GM10248 (cell line): ENCODE results near the gene USP10.

Experiments used
- CTCF ChIA-PET: fragments of 300-600 bp; sonication (Branson Sonifier 250); formaldehyde crosslinking; extraction: SDS; loops from one replicate; lab custom pipeline; 2021; ENCODE audit warnings: antibody characterized with exemption; lab: Yijun Ruan, JAX
- POLR2A ChIA-PET: fragments of 350-650 bp; sonication (Branson Sonifier 250); formaldehyde crosslinking; extraction: SDS; loops from one replicate; lab custom pipeline; 2020; ENCODE audit warnings: antibody characterized with exemption; lab: Yijun Ruan, JAX
- DNase-seq: peaks from one replicate; pipeline ENCODE4 v3.0.0; 2012; ENCODE audit errors: extremely low spot score
- TF ChIP-seq, protein P1 (sequence below): IDR thresholded peaks from 2 replicates; pipeline ENCODE4 v1.5.1; 2012; ENCODE audit warnings: mild to moderate bottlenecking, low read depth; ENCODE audit errors: extremely low read depth, missing control alignments, control extremely low read depth

The USP10 gene

DNA sequence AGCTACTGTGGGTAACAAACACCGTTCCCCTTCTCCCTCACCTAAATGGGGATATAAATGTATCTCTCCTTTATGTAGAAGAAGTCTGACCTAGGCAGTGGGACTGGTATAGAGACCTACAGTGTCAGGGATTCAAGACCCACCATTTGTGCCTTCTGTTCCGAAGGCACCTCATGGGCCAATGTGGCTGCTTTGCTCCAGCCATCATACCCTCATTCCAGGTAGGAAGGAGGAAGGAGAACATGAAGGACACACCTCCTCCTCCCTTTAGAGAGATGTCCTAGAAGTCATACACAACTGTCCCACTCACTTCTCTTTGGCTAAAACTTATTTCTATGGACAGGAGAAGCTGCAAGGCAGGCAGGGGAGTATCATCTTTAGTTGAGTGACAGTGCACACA, 111.7 kb downstream of the USP10 start:
- CTCF ChIA-PET: no interaction called here
- no peak for DNase-seq
- POLR2A ChIA-PET: no interaction called here
- TF ChIP-seq, protein P1, sequence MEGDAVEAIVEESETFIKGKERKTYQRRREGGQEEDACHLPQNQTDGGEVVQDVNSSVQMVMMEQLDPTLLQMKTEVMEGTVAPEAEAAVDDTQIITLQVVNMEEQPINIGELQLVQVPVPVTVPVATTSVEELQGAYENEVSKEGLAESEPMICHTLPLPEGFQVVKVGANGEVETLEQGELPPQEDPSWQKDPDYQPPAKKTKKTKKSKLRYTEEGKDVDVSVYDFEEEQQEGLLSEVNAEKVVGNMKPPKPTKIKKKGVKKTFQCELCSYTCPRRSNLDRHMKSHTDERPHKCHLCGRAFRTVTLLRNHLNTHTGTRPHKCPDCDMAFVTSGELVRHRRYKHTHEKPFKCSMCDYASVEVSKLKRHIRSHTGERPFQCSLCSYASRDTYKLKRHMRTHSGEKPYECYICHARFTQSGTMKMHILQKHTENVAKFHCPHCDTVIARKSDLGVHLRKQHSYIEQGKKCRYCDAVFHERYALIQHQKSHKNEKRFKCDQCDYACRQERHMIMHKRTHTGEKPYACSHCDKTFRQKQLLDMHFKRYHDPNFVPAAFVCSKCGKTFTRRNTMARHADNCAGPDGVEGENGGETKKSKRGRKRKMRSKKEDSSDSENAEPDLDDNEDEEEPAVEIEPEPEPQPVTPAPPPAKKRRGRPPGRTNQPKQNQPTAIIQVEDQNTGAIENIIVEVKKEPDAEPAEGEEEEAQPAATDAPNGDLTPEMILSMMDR: no peak

DNA sequence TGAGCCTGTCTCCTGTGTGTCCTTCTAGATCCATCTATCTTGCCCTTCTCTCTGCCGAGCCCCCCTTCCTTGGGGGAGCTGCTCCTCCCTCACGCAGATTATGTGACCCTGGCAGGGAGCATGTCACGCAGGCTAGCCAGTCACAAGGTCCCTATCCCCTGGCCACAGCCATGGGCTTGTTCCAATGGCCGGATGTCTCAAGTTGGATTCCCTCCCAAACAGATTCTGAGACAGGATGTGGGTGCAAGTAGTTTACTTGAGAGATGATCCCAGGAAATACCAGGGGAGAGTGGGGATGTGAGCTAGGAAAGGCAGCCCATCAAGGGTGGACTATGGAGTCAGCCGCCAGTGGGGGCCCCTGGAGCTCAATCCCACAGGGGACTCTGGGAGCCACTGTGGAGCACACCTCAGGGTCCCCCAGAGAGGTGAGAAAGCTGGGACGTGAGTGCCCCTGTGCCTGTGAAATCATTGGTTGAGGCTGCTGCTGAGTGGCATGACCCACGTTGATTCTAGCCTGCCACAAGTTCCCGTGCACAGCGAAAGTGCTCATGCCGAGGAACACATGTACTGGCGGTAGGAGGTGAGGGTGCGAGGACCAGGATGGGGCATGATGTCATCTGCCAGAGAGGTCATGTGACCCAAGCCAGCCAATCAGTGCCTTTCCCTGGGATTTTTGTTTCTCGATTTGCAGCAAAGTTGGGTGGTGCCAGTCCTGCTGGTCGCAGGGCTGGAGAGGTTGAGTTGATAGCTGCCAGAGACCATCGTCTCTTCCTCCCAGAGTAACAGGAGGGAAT, 113.5 kb downstream of the USP10 start:
- CTCF ChIA-PET: no interaction called here
- POLR2A ChIA-PET: no interaction called here
- TF ChIP-seq, protein P1: no peak
- no peak for DNase-seq

DNA sequence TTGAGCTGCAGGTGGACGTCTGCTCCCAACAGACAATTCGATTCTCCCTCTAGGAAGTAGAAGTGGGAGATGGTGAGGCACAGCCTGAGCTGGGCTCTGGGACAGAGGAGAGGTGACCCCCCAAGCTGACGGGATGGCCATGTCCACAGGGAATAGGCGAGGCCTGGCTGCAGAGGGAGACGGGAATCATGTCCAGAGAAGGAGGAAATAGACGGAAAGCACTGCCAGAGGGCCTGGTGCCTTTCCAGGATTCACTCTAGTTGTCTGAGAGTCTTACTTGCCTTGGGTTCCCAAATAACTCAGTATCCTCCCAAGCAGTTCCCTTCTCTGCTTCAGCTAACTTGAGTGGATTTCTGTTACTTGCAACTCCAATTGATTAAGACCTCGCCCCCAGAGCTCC, 115.7 kb downstream of the USP10 start:
- POLR2A ChIA-PET: no interaction called here
- CTCF ChIA-PET: interaction anchor here (1.2 kb wide), 1 partner anchor 137 kb away, joined by 3 read pairs; no protein-coding TSS in a partner anchor

DNA sequence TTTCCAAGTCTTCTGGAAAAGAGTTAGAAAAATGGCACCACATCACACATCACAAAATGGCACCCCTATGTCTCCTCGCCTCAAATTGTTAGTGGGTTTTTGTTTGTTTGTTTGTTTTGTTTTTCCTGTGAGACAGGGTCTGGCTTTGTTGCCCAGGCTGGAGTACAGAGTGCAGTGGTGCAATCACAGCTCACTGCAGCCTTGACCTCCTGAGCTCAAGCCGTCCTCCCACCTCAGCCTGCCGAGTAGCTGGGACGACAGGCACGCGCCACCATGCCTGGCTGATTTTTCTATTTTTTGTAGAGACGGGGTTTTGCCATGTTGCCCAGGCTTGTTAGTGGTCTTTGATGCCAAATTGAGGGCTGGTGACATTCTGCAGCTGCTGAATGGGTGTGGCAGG, 116.2 kb downstream of the USP10 start:
- ChIA-PET POLR2A (no interaction called here), CTCF (no interaction called here)
- TF ChIP-seq, protein P1: no peak
- DNase-seq: no peak

More for the DNA sequence above, 115.7 kb downstream of the USP10 start:
- DNase-seq: no peak
- TF ChIP-seq, protein P1: no peak

DNA sequence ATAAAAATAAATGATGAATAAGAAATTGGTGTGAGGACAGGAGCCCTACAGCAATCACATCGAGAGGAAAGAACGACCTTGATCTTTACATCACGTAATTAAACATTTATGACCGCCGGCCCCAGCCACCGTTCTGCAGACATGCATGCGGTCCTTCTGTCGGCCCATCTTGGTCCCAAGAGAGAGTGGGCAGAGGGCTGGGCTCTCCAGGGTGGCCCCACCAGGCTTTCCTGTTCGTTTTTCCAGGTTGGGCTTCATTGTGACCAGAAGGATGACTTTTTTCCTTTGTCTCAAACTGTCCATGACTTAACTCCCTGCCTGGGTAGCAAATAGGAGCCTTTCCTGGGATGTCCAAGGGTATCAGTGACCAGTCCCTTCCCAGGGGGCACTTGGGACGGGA, 116.7 kb downstream of the USP10 start:
- TF ChIP-seq, protein P1: no peak
- CTCF ChIA-PET: no interaction called here
- POLR2A ChIA-PET: no interaction called here
- no peak for DNase-seq

DNA sequence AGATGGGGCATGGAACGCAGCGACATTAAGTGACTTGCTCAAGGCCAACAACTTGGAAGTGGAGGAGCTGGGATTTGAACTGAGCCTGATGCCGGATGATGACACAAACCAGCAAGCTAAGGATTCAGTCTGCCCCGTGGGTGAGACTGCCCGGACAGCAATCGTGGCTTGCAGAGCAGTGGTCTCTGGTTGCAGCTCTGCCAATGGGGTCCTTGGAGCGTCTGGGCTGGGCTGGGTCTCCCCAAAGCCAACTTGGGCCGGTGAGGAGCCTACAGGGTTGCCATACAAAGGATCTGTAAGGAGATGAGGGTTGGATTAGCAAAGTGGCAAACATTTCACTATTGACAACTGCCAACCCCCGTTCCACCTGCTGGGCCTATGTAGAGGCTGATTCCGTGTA, 117.4 kb downstream of the USP10 start:
- POLR2A ChIA-PET: no interaction called here
- TF ChIP-seq, protein P1: no peak
- DNase-seq: no peak
- CTCF ChIA-PET: no interaction called here
